BE2C (cell line): ENCODE data around the gene MORC4.

ENCODE experiments used
- DNase-seq: peaks from one replicate; pipeline ENCODE4 v3.0.0-alpha.2; 2020
- H3K27me3 ChIP-seq: fragments of 250-450 bp; sonication (Bioruptor Pico); 2 replicates; pipeline ENCODE4 v1.5.1; 2020; ENCODE audit warnings: mild to moderate bottlenecking
- H3K36me3 ChIP-seq: fragments of 250-450 bp; sonication (Bioruptor Pico); 2 replicates; pipeline ENCODE4 v1.5.1; 2020; ENCODE audit warnings: mild to moderate bottlenecking
- H3K4me1 ChIP-seq: fragments of 250-450 bp; sonication (Bioruptor Pico); 2 replicates; pipeline ENCODE4 v1.5.1; 2020
- H3K4me3 ChIP-seq: 2 replicates; pipeline ENCODE4 v1.5.1; 2011; ENCODE audit warnings: low read depth, low read length
- H3K9me3 ChIP-seq: fragments of 250-450 bp; sonication (Bioruptor Pico); 2 replicates; pipeline ENCODE4 v1.5.1; 2020
- CTCF ChIP-seq: IDR thresholded peaks from 2 replicates; pipeline ENCODE4 v1.5.1; 2012; ENCODE audit warnings: mild to moderate bottlenecking, low read depth, low read length

Gene MORC4

GRCh38 chrX:106903291-106903824, 96.7 kb downstream of the MORC4 start, which contains the start of gene RIPPLY1:
TSS of gene RIPPLY1 (minus strand) at chrX:106903341. CDS start at chrX:106903287, 54 bp downstream.
- no peak for DNase-seq
- no peak for TF ChIP-seq CTCF
- Histone ChIP-seq H3K27me3 (no peaks in the 10 kb centered on the region), H3K4me3 (no peak within 1 kb of the TSS), H3K9me3 (no peaks in the 10 kb centered on the region), H3K4me1 (no peaks in the 10 kb centered on the region), H3K36me3 (no peaks in the 10 kb centered on the region)

- no peaks in the 10 kb centered on the region for H3K4me1 ChIP-seq
- no peak for DNase-seq
- no peaks in the 10 kb centered on the region for H3K27me3 ChIP-seq
- no peak for TF ChIP-seq CTCF
- H3K36me3 ChIP-seq, result no peaks in the 10 kb centered on the region
- H3K4me3 ChIP-seq, result no peak overlapping the region
- no peaks in the 10 kb centered on the region for H3K9me3 ChIP-seq
Observed at GRCh38 chrX:106902684-106903083, 97.3 kb downstream of the MORC4 start.

GRCh38 chrX:106901781-106902219, 98.2 kb downstream of the MORC4 start:
- Histone ChIP-seq H3K4me3 (no peak overlapping the region), H3K36me3 (no peaks in the 10 kb centered on the region), H3K4me1 (no peaks in the 10 kb centered on the region), H3K9me3 (no peaks in the 10 kb centered on the region), H3K27me3 (no peaks in the 10 kb centered on the region)
- DNase-seq, result no peak
- no peak for TF ChIP-seq CTCF

- Histone ChIP-seq H3K4me1 (no peaks in the 10 kb centered on the region), H3K4me3 (no peak overlapping the region), H3K9me3 (no peaks in the 10 kb centered on the region), H3K27me3 (no peaks in the 10 kb centered on the region), H3K36me3 (no peaks in the 10 kb centered on the region)
- TF ChIP-seq CTCF, result no peak
- DNase-seq, result no peak
Observed at GRCh38 chrX:106901341-106901740, 98.7 kb downstream of the MORC4 start.

- Histone ChIP-seq H3K27me3 (no peaks in the 10 kb centered on the region), H3K4me1 (no peaks in the 10 kb centered on the region), H3K9me3 (no peaks in the 10 kb centered on the region), H3K36me3 (no peaks in the 10 kb centered on the region), H3K4me3 (no peak overlapping the region)
- DNase-seq, result no peak
- no peak for TF ChIP-seq CTCF
Observed at GRCh38 chrX:106899841-106900240, 100.2 kb downstream of the MORC4 start.

GRCh38 chrX:106899276-106899675, 100.7 kb downstream of the MORC4 start:
- Histone ChIP-seq H3K9me3 (no peaks in the 10 kb centered on the region), H3K4me3 (no peak overlapping the region), H3K4me1 (no peaks in the 10 kb centered on the region), H3K27me3 (no peaks in the 10 kb centered on the region), H3K36me3 (no peaks in the 10 kb centered on the region)
- no peak for TF ChIP-seq CTCF
- no peak for DNase-seq
